ENCODE results near the gene NTM. TPM values are rescaled to one million over a fixed set of nuclear protein-coding genes. Genes with fewer than 3 reads are reported as not detected.

The NTM gene
- total RNA-seq, 4 donors from 2014 or later = 1.4 to 2.8 (median 1.7) TPM

GRCh38 chr11:132032555-132032954 is 662.1 kb downstream of the NTM start:
- no peak for DNase-seq
- no peaks in the 10 kb centered on the region for H3K4me1 ChIP-seq
- TF ChIP-seq CTCF (IDR thresholded peaks at IDR 0.05) (no peak), POLR2A (IDR thresholded peaks at IDR 0.05) (no peak)

GRCh38 chr11:132033051-132033450 is 662.6 kb downstream of the NTM start:
- no peak for DNase-seq
- Histone ChIP-seq H3K9me3 (no peaks in the 10 kb centered on the region), H3K27ac (no peak overlapping the region), H3K36me3 (no peaks in the 10 kb centered on the region), H3K27me3 (no peaks in the 10 kb centered on the region), H3K4me3 (no peak overlapping the region), H3K4me1 (no peaks in the 10 kb centered on the region)
- TF ChIP-seq POLR2A (IDR thresholded peaks at IDR 0.05) (no peak), CTCF (IDR thresholded peaks at IDR 0.05) (no peak)

More at GRCh38 chr11:132032555-132032954, 662.1 kb downstream of the NTM start:
- Histone ChIP-seq H3K36me3 (no peaks in the 10 kb centered on the region), H3K4me3 (no peak overlapping the region), H3K27me3 (no peaks in the 10 kb centered on the region), H3K9me3 (no peaks in the 10 kb centered on the region), H3K27ac (no peak overlapping the region)

GRCh38 chr11:132035228-132035627 is 664.8 kb downstream of the NTM start:
- TF ChIP-seq CTCF (IDR thresholded peaks at IDR 0.05) (no peak), POLR2A (IDR thresholded peaks at IDR 0.05) (no peak)
- no peak overlapping the region for H3K27ac ChIP-seq
- H3K36me3 ChIP-seq = no peaks in the 10 kb centered on the region
- H3K27me3 ChIP-seq = no peaks in the 10 kb centered on the region
- no peaks in the 10 kb centered on the region for H3K4me1 ChIP-seq
- no peak overlapping the region for H3K4me3 ChIP-seq
- no peaks in the 10 kb centered on the region for H3K9me3 ChIP-seq
- DNase-seq = no peak

GRCh38 chr11:132035766-132036165 is 665.4 kb downstream of the NTM start:
- DNase-seq = no peak
- Histone ChIP-seq H3K9me3 (no peaks in the 10 kb centered on the region), H3K27me3 (no peaks in the 10 kb centered on the region), H3K27ac (no peak overlapping the region), H3K4me3 (no peak overlapping the region), H3K36me3 (no peaks in the 10 kb centered on the region), H3K4me1 (no peaks in the 10 kb centered on the region)
- TF ChIP-seq CTCF (IDR thresholded peaks at IDR 0.05) (no peak), POLR2A (IDR thresholded peaks at IDR 0.05) (no peak)

- no peak for DNase-seq
- no peak for TF ChIP-seq CTCF (IDR thresholded peaks at IDR 0.05)
- TF ChIP-seq POLR2A (IDR thresholded peaks at IDR 0.05) = no peak
- no peak overlapping the region for H3K27ac ChIP-seq
- H3K27me3 ChIP-seq = no peaks in the 10 kb centered on the region
- H3K9me3 ChIP-seq = no peaks in the 10 kb centered on the region
- no peaks in the 10 kb centered on the region for H3K36me3 ChIP-seq
- no peaks in the 10 kb centered on the region for H3K4me1 ChIP-seq
- no peak overlapping the region for H3K4me3 ChIP-seq
These were observed 665.8 kb downstream of the NTM start for GRCh38 chr11:132036220-132036619.

Data from Peyer's patch (tissue), 4 donors.